WI38 (cell line): ENCODE data around the gene COX4I1.

ENCODE experiments used
- H3K4me3 ChIP-seq: 2 replicates; pipeline ENCODE4 v1.5.1; 2011; ENCODE audit warnings: low read depth, mild to moderate bottlenecking, control low read depth, low read length
- TF ChIP-seq, protein P1 (sequence below): IDR thresholded peaks from 2 replicates; pipeline ENCODE4 v1.5.1; 2012; ENCODE audit warnings: low read depth, mild to moderate bottlenecking, control low read depth, low read length

COX4I1 gene

DNA sequence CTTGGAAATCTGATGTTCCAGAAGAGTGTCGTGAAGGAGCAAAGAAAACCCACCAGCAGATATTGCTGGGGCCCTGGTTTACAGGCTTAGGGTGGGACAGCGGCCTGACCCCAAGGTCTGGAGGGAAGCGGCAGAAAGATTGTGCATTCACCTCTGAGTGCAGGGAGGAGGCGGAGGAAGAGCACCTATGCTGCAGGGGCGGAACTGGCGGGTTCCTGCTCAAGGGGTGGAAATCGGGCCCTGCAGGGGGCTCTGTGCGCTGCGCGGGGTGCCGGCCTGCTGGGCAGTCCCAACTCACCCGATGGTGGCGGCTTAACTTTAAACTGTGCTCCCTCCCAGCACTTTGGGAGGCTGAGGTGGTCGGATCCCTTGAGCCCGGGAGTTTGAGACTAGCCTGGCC is 47.5 kb downstream of the COX4I1 start:
- TF ChIP-seq, protein P1, sequence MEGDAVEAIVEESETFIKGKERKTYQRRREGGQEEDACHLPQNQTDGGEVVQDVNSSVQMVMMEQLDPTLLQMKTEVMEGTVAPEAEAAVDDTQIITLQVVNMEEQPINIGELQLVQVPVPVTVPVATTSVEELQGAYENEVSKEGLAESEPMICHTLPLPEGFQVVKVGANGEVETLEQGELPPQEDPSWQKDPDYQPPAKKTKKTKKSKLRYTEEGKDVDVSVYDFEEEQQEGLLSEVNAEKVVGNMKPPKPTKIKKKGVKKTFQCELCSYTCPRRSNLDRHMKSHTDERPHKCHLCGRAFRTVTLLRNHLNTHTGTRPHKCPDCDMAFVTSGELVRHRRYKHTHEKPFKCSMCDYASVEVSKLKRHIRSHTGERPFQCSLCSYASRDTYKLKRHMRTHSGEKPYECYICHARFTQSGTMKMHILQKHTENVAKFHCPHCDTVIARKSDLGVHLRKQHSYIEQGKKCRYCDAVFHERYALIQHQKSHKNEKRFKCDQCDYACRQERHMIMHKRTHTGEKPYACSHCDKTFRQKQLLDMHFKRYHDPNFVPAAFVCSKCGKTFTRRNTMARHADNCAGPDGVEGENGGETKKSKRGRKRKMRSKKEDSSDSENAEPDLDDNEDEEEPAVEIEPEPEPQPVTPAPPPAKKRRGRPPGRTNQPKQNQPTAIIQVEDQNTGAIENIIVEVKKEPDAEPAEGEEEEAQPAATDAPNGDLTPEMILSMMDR: no peak
- H3K4me3 ChIP-seq: no peak overlapping the region

DNA sequence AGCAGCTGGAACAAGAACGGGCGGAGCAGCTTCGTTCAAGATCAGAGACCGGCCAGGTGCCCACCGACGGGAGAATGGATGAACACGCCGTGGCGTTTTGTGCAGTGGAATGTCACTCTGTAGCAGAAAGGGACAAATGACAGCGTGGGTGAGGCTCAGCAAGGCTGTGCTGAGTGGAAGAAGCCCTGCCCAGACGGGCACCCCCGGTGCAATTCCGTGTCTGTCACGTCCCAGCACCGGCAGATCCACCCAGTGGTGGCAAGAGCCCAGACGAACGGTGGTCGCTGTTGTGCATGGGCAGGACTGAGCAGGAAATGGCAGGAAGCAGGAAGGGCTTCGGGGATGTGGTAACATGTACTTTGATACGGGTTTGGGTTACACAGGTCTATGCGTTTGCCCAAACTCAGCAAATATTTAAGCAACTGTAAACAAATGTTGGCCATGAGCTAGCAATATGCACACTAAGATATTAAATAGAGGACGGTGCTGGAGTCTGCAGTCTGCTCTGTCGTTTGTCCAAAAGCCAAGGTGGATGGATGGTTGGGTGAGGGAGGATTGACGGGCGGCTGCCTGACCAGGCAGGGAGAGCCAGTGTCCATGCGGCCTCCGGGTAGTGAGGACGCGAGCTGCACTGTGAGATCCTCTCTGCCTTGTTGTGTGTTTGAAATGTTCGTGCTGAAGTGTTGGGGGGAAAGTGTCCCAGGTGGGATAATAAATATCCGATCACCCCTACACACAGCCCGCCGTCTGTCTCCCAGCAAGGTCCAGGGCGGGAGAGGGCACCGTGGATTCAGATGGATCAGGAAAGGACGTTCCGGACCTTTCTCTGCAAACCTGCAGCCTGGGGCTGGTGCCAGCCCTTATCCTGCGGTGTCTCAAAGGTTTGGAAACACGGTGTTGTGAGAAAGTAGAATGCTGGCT is 48.4 kb downstream of the COX4I1 start:
- H3K4me3 ChIP-seq: no peak overlapping the region
- TF ChIP-seq, protein P1: no peak

DNA sequence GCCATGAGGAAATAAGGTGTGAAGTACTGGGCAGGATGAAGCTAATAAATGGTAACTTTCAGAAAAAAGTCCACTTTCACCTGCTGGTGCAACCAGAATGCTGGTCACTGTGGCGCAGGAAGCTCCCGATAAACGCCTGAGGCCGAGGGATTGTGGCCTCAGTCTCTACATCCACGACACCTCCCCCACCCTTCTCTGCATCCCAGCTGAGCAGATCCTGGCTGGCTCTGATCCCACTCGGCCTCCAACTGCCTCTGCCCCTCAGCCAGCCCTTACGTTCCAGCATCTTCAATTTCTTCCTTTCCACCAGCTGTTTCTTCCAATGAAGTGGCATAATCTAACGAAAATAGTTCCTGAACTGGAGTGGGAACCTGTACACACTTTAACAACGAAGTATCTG is 49.5 kb downstream of the COX4I1 start:
- TF ChIP-seq, protein P1: no peak
- no peak overlapping the region for H3K4me3 ChIP-seq

DNA sequence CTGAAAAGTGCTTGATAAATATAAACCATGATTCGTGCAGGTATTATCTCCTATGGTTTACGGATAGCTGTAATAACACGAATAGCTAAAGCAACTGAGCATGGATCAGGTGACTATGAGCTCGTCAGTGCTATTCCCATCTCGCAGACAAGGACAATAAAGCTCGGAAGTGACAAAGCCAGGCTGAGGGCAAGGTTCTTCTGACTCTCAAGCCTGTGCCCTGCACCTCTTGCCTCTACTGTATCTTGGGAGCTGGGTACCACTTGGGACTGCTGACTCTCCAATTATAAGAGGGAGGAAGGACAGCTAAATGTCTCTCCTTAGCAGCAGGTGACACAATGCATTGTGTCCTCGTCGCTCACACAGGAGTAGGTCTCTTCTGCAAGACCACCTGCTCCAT is 49.9 kb downstream of the COX4I1 start:
- no peak overlapping the region for H3K4me3 ChIP-seq
- TF ChIP-seq, protein P1: no peak

DNA sequence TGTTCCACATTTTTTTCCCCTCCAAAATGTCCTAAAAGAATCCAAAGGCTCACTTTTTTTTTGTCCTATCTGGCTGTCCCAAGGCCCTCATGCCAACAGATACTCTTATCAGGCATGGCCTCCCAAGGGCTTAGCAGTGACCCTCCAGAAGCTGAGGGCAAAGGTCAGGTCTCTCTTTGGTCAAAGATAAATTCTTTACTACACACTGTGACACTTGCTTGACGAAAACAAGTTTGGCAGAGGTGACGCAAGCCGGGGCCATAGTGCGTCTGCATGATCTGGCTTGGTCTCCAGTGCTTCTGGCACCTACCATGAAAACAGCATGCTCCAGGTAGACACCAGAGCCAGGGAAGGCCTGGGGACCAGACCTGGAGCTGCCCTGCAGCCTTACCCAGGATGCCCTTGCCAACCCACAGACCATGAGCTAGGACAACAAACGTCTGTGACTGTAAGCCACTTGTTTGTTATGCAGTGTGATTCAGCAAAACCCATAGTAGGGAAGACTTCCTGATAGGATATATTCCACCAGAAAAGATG is 50.9 kb downstream of the COX4I1 start:
- TF ChIP-seq, protein P1: no peak
- H3K4me3 ChIP-seq: no peak overlapping the region

DNA sequence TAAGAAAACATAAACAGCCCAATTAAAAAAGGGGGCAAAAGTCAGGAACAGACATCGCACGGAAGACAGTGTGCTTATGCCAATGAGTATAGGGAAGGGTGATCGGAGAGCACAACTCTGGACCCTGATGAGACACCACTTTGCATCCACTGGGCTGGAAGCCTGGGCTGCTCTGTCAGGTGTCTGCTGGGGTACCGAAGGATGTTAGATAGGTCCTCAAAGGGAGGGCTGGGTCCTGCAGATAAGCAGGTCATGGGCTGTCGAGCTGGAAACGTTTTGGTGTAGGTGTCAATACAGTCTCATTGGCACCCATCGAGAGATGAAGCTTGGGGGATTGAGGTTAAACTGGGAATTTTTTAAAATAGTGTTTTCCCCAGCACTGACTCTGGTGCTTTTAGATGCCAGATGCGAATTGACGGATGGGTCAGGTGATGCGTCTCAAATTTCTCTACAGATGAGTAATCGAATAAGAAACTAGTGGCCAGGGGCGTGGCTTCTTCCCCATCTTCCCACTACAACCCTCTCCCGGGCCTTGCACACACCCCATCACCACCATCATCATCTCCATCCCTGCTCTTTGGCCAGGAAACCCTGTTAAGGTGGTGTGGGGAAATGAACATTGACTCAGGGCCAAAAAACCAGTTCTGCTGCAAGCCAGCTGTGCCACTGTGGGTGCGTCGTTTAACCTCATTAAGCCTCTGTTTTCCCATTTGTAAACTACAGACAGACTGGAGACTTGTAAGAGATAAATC is 51.7 kb downstream of the COX4I1 start:
- TF ChIP-seq, protein P1: no peak

More for the DNA sequence above, 51.7 kb downstream of the COX4I1 start:
- no peak overlapping the region for H3K4me3 ChIP-seq
